Gastrocnemius medialis (tissue), 4 donors: ENCODE data around the gene LTV1. TPM values are rescaled to one million over a fixed set of nuclear protein-coding genes. Genes with fewer than 3 reads are reported as not detected.
"Not testable (repeated sequence)": the region's sequence is repeated elsewhere in the genome, so short reads cannot be mapped to it uniquely, and the experiment has no call there.

Experiments
- ATAC-seq, 2 donors: fragments of 150-250 bp; one replicate each; pipeline ENCODE4 v1.9.1; 2016
- DNase-seq, 2 donors: peaks; one replicate each; pipeline ENCODE4 v3.0.0-alpha.2; 2019
- H3K27ac ChIP-seq, 4 donors: fragments of 200-600 bp; sonication (generic); 1 replicate in 1 of 4; 2 replicates in 3 of 4; pipeline ENCODE4 v1.5.1; 2016 to 2018; ENCODE audit warnings: mild to moderate bottlenecking in 2 of 4, moderate library complexity in 1 of 4
- H3K27me3 ChIP-seq, 3 donors: fragments of 200-600 bp; sonication (generic) in 2 of 3; 1 replicate in 1 of 3; 2 replicates in 2 of 3; pipeline versions ENCODE4 v1.5.1 to v1.6.0; 2016 to 2019; ENCODE audit warnings: mild to moderate bottlenecking in 1 of 3, moderate library complexity in 1 of 3
- H3K36me3 ChIP-seq, 2 donors: fragments of 200-600 bp; sonication (generic) in 1 of 2; one replicate each; pipeline ENCODE4 v1.5.1; 2017 to 2018
- H3K4me1 ChIP-seq, 2 donors: fragments of 200-600 bp; sonication (generic) in 1 of 2; one replicate each; pipeline ENCODE4 v1.5.1; 2016 to 2017; ENCODE audit warnings: mild to moderate bottlenecking in 2 of 2
- H3K4me3 ChIP-seq, 4 donors: fragments of 200-600 bp; sonication (generic) in 3 of 4; 1 replicate in 1 of 4; 2 replicates in 3 of 4; pipeline ENCODE4 v1.5.1; 2016 to 2019; ENCODE audit warnings: mild to moderate bottlenecking in 2 of 4
- H3K9me3 ChIP-seq, 3 donors: fragments of 200-600 bp; sonication (generic) in 2 of 3; 1 replicate in 1 of 3; 2 replicates in 2 of 3; pipeline ENCODE4 v1.5.1; 2016 to 2019
- POLR2A ChIP-seq, 2 donors: fragments of 450-650 bp; IDR thresholded peaks; one replicate each; pipeline ENCODE4 v1.6.1; 2017; ENCODE audit warnings: antibody characterized with exemption in 2 of 2, mild to moderate bottlenecking in 2 of 2, moderate library complexity in 2 of 2
- in situ Hi-C, 4 donors: fragments of 200-750 bp; cut with MboI; loops; one replicate each; pipeline versions ENCODE4 v1.15.0 to v1.8.0; 2017; ENCODE audit warnings: low sequenced_read_pairs in 4 of 4
- intact Hi-C: fragments of 100-400 bp; cut with DNase I; formaldehyde crosslinking; loops from one replicate; pipeline ENCODE4 v1.15.1; 2023; ENCODE audit warnings: low total_unique reads
- total RNA-seq, 4 donors: library from RNA; depleted of rRNA; stranded (reverse); fragments of >200 nt; gene quantifications; one replicate each; pipeline versions ENCODE4 v1.1.0 to v1.2.3, GENCODE V29; 2016
- TF ChIP-seq, protein P1 (sequence below), 5 experiments: fragments of 450-650 bp in 3 of 5; fragments of 200-600 bp in 2 of 5; sonication (generic) in 2 of 5; IDR thresholded peaks in 4 of 5; conservative IDR thresholded peaks in 1 of 5; 1 replicate in 4 of 5; 2 replicates in 1 of 5; pipeline ENCODE4 v1.5.1; 2016 to 2019; ENCODE audit warnings: antibody characterized with exemption in 5 of 5, mild to moderate bottlenecking in 3 of 5, moderate library complexity in 3 of 5

Gene LTV1
- total RNA-seq, 4 donors from 2014 or later: 13.0 to 25.6 (median 18.5) TPM

DNA sequence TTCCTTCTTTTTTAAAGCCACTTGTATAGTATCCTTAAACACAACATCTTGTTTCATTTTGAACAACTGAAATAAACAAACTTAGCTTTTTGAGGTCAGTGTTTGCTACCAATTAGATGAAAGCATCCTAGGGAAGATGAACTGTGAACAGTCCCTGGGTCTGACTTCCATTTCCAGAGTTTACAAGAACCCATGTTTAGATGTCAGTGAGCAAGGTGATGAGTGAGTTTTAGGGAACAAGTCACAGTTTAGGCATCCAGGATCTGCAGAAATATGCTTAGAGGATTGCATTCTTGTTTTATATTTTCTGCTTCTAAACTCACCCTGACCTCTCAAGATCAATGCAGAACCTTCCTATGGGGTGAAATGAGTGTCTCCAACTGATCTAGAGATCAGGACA lies 24.1 kb downstream of the LTV1 start:
- Histone ChIP-seq H3K4me1 (no peaks in the 10 kb centered on the region), H3K36me3 (peaks cover 0 to 31% of the 10 kb centered on the region in 2 donors), H3K27ac (no peak overlapping the region), H3K4me3 (no peak overlapping the region), H3K27me3 (no peaks in the 10 kb centered on the region), H3K9me3 (no peaks in the 10 kb centered on the region)
- ATAC-seq (no peak), DNase-seq (no peak)
- TF ChIP-seq, protein P1, sequence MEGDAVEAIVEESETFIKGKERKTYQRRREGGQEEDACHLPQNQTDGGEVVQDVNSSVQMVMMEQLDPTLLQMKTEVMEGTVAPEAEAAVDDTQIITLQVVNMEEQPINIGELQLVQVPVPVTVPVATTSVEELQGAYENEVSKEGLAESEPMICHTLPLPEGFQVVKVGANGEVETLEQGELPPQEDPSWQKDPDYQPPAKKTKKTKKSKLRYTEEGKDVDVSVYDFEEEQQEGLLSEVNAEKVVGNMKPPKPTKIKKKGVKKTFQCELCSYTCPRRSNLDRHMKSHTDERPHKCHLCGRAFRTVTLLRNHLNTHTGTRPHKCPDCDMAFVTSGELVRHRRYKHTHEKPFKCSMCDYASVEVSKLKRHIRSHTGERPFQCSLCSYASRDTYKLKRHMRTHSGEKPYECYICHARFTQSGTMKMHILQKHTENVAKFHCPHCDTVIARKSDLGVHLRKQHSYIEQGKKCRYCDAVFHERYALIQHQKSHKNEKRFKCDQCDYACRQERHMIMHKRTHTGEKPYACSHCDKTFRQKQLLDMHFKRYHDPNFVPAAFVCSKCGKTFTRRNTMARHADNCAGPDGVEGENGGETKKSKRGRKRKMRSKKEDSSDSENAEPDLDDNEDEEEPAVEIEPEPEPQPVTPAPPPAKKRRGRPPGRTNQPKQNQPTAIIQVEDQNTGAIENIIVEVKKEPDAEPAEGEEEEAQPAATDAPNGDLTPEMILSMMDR (IDR thresholded peaks at IDR 0.05 in 4 of 5, conservative IDR thresholded peaks at IDR 0.05 in 1 of 5): no peak
- TF ChIP-seq POLR2A (IDR thresholded peaks at IDR 0.05): no peak
- intact Hi-C loops (no loop called here), in situ Hi-C loops (no loop called here)

DNA sequence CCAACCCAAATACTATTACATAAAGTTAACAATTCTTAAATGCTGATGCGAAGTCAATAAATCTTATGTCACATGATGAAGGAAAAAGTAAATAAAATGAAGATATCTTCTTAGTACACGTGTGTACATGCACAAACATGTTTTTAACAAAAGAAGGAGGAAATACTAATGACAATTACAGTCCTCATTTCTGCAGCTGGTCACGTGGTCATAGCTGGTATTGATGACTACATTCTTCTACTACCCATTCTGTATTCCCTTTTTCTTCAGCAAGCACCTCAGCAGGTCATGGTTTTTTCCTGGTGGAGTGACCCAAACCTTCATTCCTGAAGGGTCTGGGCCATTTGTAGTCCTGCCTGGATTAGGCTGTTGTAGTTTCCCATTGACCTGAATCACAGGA lies 25.7 kb downstream of the LTV1 start:
- peaks cover 0 to 15% of the 10 kb centered on the region in 2 donors for H3K36me3 ChIP-seq
- H3K27ac ChIP-seq, ATAC-seq, H3K4me3 ChIP-seq, H3K4me1 ChIP-seq, intact Hi-C loops, DNase-seq, H3K27me3 ChIP-seq, H3K9me3 ChIP-seq, in situ Hi-C loops: not testable (repeated sequence)

DNA sequence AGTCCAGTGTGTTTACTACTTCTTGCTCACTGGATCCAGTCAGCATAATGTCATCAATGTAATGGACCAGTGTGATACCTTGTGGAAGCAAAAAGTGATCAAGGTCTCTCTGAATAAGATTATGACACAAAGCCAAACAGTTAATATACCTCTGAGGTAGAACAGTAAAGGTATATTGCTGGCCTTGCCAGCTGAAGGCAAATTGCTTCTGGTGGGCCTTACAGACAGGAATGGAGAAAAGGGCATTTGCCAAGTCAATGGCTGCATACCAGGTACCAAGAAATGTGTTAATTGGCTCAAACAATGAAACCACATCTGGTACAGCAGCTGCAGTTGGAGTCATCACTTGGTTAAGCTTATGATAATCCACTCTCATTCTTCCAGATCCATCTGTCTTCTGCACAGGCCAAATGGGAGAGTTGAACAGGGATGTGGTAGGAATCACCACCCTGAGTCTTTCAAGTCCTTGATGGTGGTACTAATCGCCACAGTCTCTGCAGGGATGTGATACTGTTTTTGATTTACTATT lies 28.1 kb downstream of the LTV1 start:
- intact Hi-C loops, in situ Hi-C loops, ATAC-seq: not testable (repeated sequence)

DNA sequence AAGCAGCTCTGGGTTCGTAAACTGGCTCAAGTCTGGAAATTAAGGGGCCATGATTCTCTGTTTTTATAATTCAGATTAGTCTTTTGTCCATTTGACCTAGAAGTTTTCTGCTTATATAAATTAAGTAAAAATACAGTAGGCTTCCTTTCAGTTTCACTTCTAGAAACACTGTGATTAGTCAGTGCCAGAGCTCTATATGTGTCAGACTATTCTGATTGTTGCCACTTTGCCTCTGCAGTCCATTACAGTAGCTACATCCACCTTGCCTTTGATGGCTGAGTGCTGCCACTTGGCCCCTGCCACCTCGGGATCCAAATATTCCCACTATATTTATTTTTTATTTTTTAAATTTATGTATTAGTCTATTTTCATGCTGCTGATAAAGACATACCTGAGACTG lies 29.1 kb downstream of the LTV1 start:
- Histone ChIP-seq H3K4me3 (no peak overlapping the region), H3K27ac (no peak overlapping the region), H3K9me3 (no peaks in the 10 kb centered on the region), H3K36me3 (no peaks in the 10 kb centered on the region), H3K4me1 (no peaks in the 10 kb centered on the region), H3K27me3 (no peaks in the 10 kb centered on the region)
- ATAC-seq: no peak
- TF ChIP-seq POLR2A (IDR thresholded peaks at IDR 0.05): no peak
- TF ChIP-seq, protein P1 (IDR thresholded peaks at IDR 0.05 in 4 of 5, conservative IDR thresholded peaks at IDR 0.05 in 1 of 5): no peak
- intact Hi-C loops (no loop called here), in situ Hi-C loops (no loop called here)
- DNase-seq: no peak

More for the DNA sequence above, 28.1 kb downstream of the LTV1 start:
- not testable (repeated sequence) for H3K27me3 ChIP-seq, H3K4me3 ChIP-seq, H3K4me1 ChIP-seq, H3K9me3 ChIP-seq, DNase-seq, H3K27ac ChIP-seq, H3K36me3 ChIP-seq

DNA sequence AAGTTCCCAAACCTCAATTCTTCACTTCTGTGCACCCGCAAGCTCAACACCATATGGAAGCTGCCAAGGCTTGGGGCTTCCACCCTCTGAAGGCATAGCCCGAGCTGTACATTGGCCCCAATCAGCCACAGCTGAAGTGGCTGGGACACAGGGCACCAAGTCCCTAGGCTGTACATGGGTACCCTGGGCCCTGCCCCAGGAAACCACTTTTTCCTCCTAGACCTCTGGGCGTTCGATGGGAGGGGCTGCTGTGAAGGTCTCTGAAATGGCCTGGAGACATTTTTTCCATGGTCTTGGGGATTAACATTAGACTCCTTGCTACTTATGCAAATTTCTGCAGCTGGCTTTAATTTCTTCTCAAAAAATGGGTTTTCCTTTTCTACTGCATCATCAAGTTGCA lies 30.5 kb downstream of the LTV1 start:
- ATAC-seq, intact Hi-C loops, in situ Hi-C loops: not testable (repeated sequence)

DNA sequence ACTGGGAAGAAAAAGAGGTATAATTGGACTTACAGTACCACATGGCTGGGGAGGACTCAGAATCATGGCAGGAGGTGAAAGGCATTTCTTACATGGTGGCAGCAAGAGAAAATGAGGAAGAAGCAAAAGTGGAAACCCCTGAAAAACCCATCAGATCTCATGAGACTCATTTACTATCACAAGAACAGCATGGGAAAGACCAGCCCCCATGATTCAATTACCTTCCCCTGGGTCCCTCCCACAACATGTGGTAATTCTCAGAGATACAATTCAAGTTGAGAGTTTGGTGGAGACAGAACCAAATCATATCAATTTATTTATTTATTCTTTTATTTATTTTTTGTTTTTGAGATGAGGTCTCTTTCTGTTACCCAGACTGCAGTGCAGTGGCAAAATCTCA lies 31.4 kb downstream of the LTV1 start:
- H3K36me3 ChIP-seq, H3K9me3 ChIP-seq, H3K4me1 ChIP-seq, intact Hi-C loops, H3K27ac ChIP-seq, DNase-seq, H3K27me3 ChIP-seq, in situ Hi-C loops, H3K4me3 ChIP-seq, ATAC-seq: not testable (repeated sequence)

More for the DNA sequence above, 30.5 kb downstream of the LTV1 start:
- H3K9me3 ChIP-seq, H3K27me3 ChIP-seq, H3K4me1 ChIP-seq, H3K27ac ChIP-seq, H3K36me3 ChIP-seq, H3K4me3 ChIP-seq, DNase-seq: not testable (repeated sequence)
